ENCODE measurements around the gene ERBIN.
"Not testable (repeated sequence)": the region's sequence is repeated elsewhere in the genome, so short reads cannot be mapped to it uniquely, and the experiment has no call there.

The ERBIN gene

DNA sequence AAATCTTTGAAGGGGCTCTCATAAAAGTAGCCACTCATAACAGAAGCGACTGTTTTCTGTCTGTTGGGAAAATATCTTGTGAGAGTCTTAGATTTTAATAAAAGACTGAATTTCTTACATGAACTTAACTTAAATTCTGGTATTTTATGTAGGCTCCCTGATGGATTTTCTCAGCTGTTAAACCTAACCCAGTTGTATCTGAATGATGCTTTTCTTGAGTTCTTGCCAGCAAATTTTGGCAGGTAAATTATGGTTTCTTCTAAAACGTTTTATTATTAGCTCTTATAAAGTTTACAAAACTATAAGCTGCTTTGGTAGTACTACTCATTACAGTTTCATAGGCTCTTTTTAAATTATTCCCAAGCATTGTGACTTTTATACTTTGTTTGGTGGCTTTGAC is 87.0 kb downstream of the ERBIN start:
- DNase-seq, result no peak

DNA sequence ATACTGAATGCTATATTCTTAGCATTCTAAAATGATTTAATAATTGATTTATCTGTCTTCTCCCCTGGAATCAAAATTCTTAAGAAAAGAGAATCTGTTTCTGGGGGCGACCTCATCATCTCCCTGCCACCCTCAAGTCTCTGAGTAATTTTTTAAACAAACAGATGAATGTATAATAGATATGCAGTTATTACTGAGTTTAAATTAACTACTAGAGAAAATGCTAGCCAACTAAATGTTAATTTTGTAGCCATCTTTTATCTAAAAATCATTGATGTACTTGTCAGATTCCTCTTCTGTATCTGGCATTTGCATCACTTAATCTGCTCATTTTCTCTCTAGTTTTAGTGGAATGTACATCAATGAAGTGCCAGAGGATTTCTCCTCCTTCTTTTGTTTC is 87.5 kb downstream of the ERBIN start:
- DNase-seq, result no peak

- no peak for DNase-seq
Observed at GRCh38 chr5:66015196-66015960, 89.0 kb downstream of the ERBIN start.

GRCh38 chr5:66021585-66021984 is 95.2 kb downstream of the ERBIN start:
- no peak for DNase-seq

DNA sequence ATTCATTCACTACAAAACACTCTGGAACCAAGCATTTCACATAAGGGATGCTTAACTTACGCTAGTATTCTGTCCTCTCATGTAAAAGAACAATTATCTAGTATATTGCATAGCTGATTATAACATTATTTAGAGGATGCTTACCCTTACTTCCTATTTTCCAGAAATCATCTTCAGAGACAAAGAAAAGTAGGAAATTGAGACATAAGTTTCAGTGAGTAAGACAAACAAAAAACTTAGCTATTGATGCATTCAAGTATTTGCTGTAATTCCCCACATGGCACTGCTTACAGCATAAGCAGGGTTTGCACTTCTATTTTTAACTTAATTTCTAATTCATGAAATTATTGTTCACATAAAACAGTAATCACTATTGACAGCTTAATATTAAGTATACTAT is 112.9 kb downstream of the ERBIN start:
- DNase-seq, result no peak

GRCh38 chr5:66039701-66040100 is 113.3 kb downstream of the ERBIN start:
- no peak for DNase-seq

DNA sequence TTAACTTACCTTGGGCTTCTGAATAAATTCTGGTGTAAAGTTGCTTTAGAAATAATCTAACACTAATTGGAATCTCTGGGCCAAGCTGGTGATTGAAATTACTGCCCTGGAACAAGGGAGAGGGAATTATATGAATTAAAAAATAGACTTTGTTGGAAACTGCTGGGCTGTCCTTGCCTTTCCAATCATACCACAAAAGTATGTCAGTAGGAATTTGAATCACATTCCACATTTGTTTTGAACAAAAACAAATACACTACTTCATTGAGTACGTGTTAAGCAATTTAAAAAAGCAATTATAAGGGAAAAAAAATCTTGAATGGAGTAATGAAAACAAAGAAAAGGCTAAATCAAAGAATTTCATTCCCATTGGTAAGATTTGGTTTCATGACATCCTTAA is 115.3 kb downstream of the ERBIN start:
- no peak for DNase-seq

- DNase-seq, result no peak
Observed at GRCh38 chr5:66057239-66057638, 130.9 kb downstream of the ERBIN start.

DNA sequence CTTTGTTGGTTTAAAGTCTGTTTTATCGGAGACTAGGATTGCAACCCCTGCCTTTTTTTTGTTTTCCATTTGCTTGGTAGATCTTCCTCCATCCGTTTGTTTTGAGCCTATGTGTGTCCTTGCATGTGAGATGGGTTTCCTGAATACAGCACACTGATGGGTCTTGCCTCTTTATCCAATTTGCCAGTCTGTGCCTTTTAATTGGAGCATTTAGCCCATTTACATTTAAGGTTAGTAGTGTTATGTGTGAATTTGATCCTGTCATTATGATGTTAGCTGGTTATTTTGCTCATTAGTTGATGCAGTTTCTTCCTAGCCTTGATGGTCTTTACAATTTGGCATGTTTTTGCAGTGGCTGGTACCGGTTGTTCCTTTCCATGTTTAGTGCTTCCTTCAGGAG is 134.9 kb downstream of the ERBIN start:
- DNase-seq, result not testable (repeated sequence)

DNA sequence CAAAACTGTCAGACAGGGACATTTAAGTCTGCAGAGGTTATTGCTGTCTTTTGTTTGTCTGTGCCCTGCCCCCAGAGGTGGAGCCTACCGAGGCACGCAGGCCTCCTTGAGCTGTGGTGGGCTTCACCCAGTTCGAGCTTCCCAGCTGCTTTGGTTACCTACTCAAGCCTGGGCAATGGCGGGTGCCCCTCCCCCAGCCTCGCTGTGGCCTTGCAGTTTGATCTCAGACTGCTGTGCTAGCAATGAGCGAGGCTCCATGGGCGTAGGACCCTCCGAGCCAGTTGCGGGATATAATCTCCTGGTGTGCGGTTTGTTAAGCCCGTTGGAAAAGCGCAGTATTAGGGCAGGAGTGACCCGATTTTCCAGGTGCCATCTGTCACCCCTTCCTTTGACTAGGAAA is 136.7 kb downstream of the ERBIN start:
- DNase-seq, result not testable (repeated sequence)

- no peak for DNase-seq
Observed at GRCh38 chr5:66066826-66067225, 140.5 kb downstream of the ERBIN start.

GRCh38 chr5:66072031-66072430 is 145.7 kb downstream of the ERBIN start:
- DNase-seq, result peak; percentile 60

- no peak for DNase-seq
Observed at GRCh38 chr5:66074901-66075300, 148.5 kb downstream of the ERBIN start.

- DNase-seq, result no peak
Observed at GRCh38 chr5:66080664-66081063, 154.3 kb downstream of the ERBIN start.

DNA sequence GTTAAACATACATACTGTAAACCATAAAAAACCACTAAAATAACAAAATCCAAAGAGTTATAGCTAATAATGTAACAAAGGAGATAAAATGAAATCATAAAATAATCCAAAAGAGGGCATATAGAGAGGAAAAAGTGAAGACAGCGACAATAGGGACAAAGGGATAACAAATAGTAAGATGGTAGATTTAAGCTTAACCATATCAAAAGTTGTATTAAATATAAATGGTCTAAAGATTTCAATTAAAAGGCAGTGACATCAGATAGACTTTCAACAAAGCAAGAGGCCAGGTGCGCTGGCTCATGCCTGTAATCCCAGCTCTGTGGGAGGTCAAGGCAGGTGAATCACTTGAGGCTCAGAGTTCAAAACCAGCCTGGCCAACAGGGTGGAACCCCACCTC is 163.0 kb downstream of the ERBIN start:
- DNase-seq, result no peak

GRCh38 chr5:66100851-66101250 is 174.5 kb downstream of the ERBIN start:
- DNase-seq, result no peak

DNA sequence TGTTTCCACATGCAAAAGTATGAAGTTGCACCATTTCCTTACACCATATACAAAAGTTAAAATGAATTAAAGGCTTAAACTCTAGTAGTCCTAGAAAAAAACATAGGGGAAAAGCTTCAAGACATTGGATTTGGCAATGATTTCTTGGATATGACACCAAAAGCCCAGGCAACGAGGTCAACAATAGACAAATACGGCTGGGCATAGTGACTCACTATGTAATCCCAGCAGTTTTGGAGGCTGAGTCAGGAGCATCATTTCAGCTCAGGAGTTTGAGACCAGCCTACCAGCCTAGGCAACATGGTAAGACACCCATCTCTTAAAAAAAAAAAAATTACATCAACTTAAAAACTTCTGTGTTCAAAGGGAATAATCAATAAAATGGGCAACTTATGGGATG is 186.8 kb downstream of the ERBIN start:
- DNase-seq, result no peak

- DNase-seq, result no peak
Observed at GRCh38 chr5:66118304-66118703, 191.9 kb downstream of the ERBIN start.

- DNase-seq, result peak; percentile 16
Observed at GRCh38 chr5:66122379-66123034, 196.1 kb downstream of the ERBIN start.

- DNase-seq, result no peak
Observed at GRCh38 chr5:66129144-66129543, 202.8 kb downstream of the ERBIN start.

GRCh38 chr5:66130493-66130892 is 204.1 kb downstream of the ERBIN start:
- DNase-seq, result no peak
